Suppressor macrophage (primary cell): Measurements from ENCODE around the gene PRKCZ.
A peak's percentile ranks its signal among the peaks of the same experiment; 100 is the strongest.

ENCODE experiments used
- DNase-seq, 4 experiments: peaks; one replicate each; pipeline ENCODE4 v3.0.0-alpha.2; 2020 to 2022
- total RNA-seq, 17 experiments: gene quantifications; one replicate each; lab custom pipeline; 2026; ENCODE audit warnings: mixed read lengths in 6 of 17, inconsistent platforms in 3 of 17; lab: John Stamatoyannopoulos, UW

Gene PRKCZ
- total RNA-seq, result 0.07 to 5.3 (median 0.36) reads per million in 17 experiments

GRCh38 chr1:2049718-2050431 is at the start of gene PRKCZ:
PRKCZ (plus strand) TSS chr1:2050411; CDS start chr1:2050631, 220 bp downstream.
- DNase-seq, result peak; percentile 19 to 74 (median 50)

GRCh38 chr1:2000432-2000831 is 49.8 kb upstream of the PRKCZ start:
- DNase-seq, result no peak

GRCh38 chr1:2000850-2001249 is 49.4 kb upstream of the PRKCZ start:
- DNase-seq, result no peak

- no peak for DNase-seq
Observed at GRCh38 chr1:2001773-2002411, 48.3 kb upstream of the PRKCZ start.

- DNase-seq, result peak; percentile 6 to 42 (median 14)
Observed at GRCh38 chr1:2003541-2004131, 46.6 kb upstream of the PRKCZ start, which contains the start of gene CFAP74. CFAP74 (minus strand) TSS chr1:2003786; CDS start chr1:1990956, 12,830 bp downstream.

GRCh38 chr1:2004856-2005255 is 45.4 kb upstream of the PRKCZ start:
- DNase-seq, result no peak

GRCh38 chr1:2009101-2010053 is 40.8 kb upstream of the PRKCZ start:
- no peak for DNase-seq

- DNase-seq, result no peak
Observed at GRCh38 chr1:2014181-2014580, 36.0 kb upstream of the PRKCZ start.

GRCh38 chr1:2014741-2015735 is 35.2 kb upstream of the PRKCZ start:
- no peak for DNase-seq

- DNase-seq, result no peak
Observed at GRCh38 chr1:2016123-2016522, 34.1 kb upstream of the PRKCZ start.

- DNase-seq, result no peak
Observed at GRCh38 chr1:2018217-2019171, 31.7 kb upstream of the PRKCZ start.

- DNase-seq, result peak in 2 of 4 experiments; percentile 17 to 38
Observed at GRCh38 chr1:2019172-2019543, 31.1 kb upstream of the PRKCZ start, which contains the start of gene GABRD. GABRD (plus strand) TSS chr1:2019345; CDS start chr1:2019424, 79 bp downstream.

GRCh38 chr1:2019571-2020309 is 30.5 kb upstream of the PRKCZ start:
- DNase-seq, result no peak

GRCh38 chr1:2020310-2020655 is 29.9 kb upstream of the PRKCZ start:
- DNase-seq, result no peak

- DNase-seq, result no peak
Observed at GRCh38 chr1:2021550-2021949, 28.7 kb upstream of the PRKCZ start.

GRCh38 chr1:2022063-2022770 is 28.0 kb upstream of the PRKCZ start:
- DNase-seq, result no peak

- no peak for DNase-seq
Observed at GRCh38 chr1:2023187-2023586, 27.0 kb upstream of the PRKCZ start.

- no peak for DNase-seq
Observed at GRCh38 chr1:2024451-2024850, 25.8 kb upstream of the PRKCZ start.

GRCh38 chr1:2024887-2025286 is 25.3 kb upstream of the PRKCZ start:
- no peak for DNase-seq
